Liver (tissue), 9 donors: ENCODE data around the gene VAC14. TPM values are rescaled to one million over a fixed set of nuclear protein-coding genes. Genes with fewer than 3 reads are reported as not detected.

ENCODE experiments used
- DNase-seq: peaks from one replicate; pipeline ENCODE4 v3.0.0-alpha.2; 2017; ENCODE audit warnings: low spot score
- H3K27ac ChIP-seq, 2 donors: one replicate each; pipeline ENCODE4 v1.7.0; 2013; ENCODE audit warnings: inconsistent platforms in 2 of 2, low read length in 2 of 2, control low read depth in 1 of 2, low read depth in 1 of 2, mild to moderate bottlenecking in 1 of 2
- H3K27me3 ChIP-seq, 4 donors: one replicate each; pipeline versions ENCODE4 v1.6.1 to v1.7.0; 2013; ENCODE audit warnings: low read length in 3 of 4, inconsistent platforms in 1 of 4, mild to moderate bottlenecking in 1 of 4, moderate library complexity in 1 of 4; ENCODE audit not compliant: control insufficient read depth in 4 of 4, insufficient read depth in 4 of 4
- H3K36me3 ChIP-seq, 4 donors: one replicate each; pipeline versions ENCODE4 v1.6.1 to v1.7.0; 2013; ENCODE audit warnings: low read length in 3 of 4, mild to moderate bottlenecking in 3 of 4, low read depth in 1 of 4, moderate library complexity in 1 of 4; ENCODE audit not compliant: control insufficient read depth in 4 of 4, insufficient read depth in 3 of 4
- H3K4me1 ChIP-seq, 4 donors: one replicate each; pipeline versions ENCODE4 v1.6.1 to v1.7.0; 2013; ENCODE audit warnings: low read length in 3 of 4, mild to moderate bottlenecking in 3 of 4, moderate library complexity in 1 of 4; ENCODE audit not compliant: control insufficient read depth in 4 of 4, insufficient read depth in 4 of 4
- H3K4me3 ChIP-seq, 3 donors: one replicate each; pipeline versions ENCODE4 v1.6.1 to v1.7.0; 2013; ENCODE audit warnings: low read length in 3 of 3, control low read depth in 1 of 3, low read depth in 1 of 3, mild to moderate bottlenecking in 1 of 3
- H3K9ac ChIP-seq, 2 donors: one replicate each; pipeline ENCODE4 v1.7.0; 2013; ENCODE audit warnings: low read length in 2 of 2, mild to moderate bottlenecking in 2 of 2, moderate library complexity in 2 of 2, control low read depth in 1 of 2, low read depth in 1 of 2
- H3K9me3 ChIP-seq, 4 donors: one replicate each; pipeline versions ENCODE4 v1.6.1 to v1.7.0; 2013; ENCODE audit warnings: low read length in 3 of 4; ENCODE audit not compliant: control insufficient read depth in 4 of 4
- ATF3 ChIP-seq: IDR thresholded peaks from 2 replicates; pipeline ENCODE4 v1.6.1; 2016; ENCODE audit warnings: antibody characterized with exemption
- CTCF ChIP-seq: fragments of 150-350 bp; IDR thresholded peaks from 2 replicates; pipeline ENCODE4 v1.5.1; 2017; ENCODE audit warnings: improper control_type of control experiment, low read depth, low read length; ENCODE audit not compliant: missing input control
- EGR1 ChIP-seq, 2 donors: IDR thresholded peaks; 2 replicates each; pipeline ENCODE4 v1.6.1; 2016 to 2018; ENCODE audit warnings: antibody characterized with exemption in 2 of 2, low read depth in 2 of 2
- FOXA2 ChIP-seq: IDR thresholded peaks from 2 replicates; pipeline ENCODE4 v1.6.1; 2016; ENCODE audit warnings: antibody characterized with exemption
- GABPA ChIP-seq, 2 donors: IDR thresholded peaks in 1 of 2; conservative IDR thresholded peaks in 1 of 2; 2 replicates each; pipeline ENCODE4 v1.6.1; 2016; ENCODE audit warnings: antibody characterized with exemption in 2 of 2, mild to moderate bottlenecking in 1 of 2, moderate library complexity in 1 of 2
- HNF4A ChIP-seq, 2 donors: conservative IDR thresholded peaks; 2 replicates each; pipeline ENCODE4 v1.6.1; 2016; ENCODE audit warnings: antibody characterized with exemption in 2 of 2, mild to moderate bottlenecking in 2 of 2
- HNF4G ChIP-seq: IDR thresholded peaks from 2 replicates; pipeline ENCODE4 v1.6.1; 2016; ENCODE audit warnings: antibody characterized with exemption
- JUND ChIP-seq, 2 donors: IDR thresholded peaks; 2 replicates each; pipeline ENCODE4 v1.6.1; 2016; ENCODE audit warnings: antibody characterized with exemption in 2 of 2
- NR2F2 ChIP-seq: IDR thresholded peaks from 2 replicates; pipeline ENCODE4 v1.6.1; 2016; ENCODE audit warnings: antibody characterized with exemption
- RAD21 ChIP-seq, 2 donors: IDR thresholded peaks; 2 replicates each; pipeline ENCODE4 v1.6.1; 2016; ENCODE audit warnings: antibody characterized with exemption in 2 of 2, mild to moderate bottlenecking in 2 of 2
- REST ChIP-seq: IDR thresholded peaks from 2 replicates; pipeline ENCODE4 v1.6.1; 2016; ENCODE audit warnings: antibody characterized with exemption, mild to moderate bottlenecking
- RXRA ChIP-seq, 2 donors: IDR thresholded peaks; 2 replicates each; pipeline ENCODE4 v1.6.1; 2017 to 2018; ENCODE audit warnings: antibody characterized with exemption in 2 of 2, mild to moderate bottlenecking in 1 of 2
- SP1 ChIP-seq: IDR thresholded peaks from 2 replicates; pipeline ENCODE4 v1.6.1; 2018; ENCODE audit warnings: antibody characterized with exemption, mild to moderate bottlenecking
- TAF1 ChIP-seq: conservative IDR thresholded peaks from 2 replicates; pipeline ENCODE4 v1.6.1; 2016; ENCODE audit warnings: antibody characterized with exemption, mild to moderate bottlenecking
- YY1 ChIP-seq: IDR thresholded peaks from 2 replicates; pipeline ENCODE4 v1.6.1; 2016; ENCODE audit warnings: antibody characterized with exemption, mild to moderate bottlenecking
- WGBS: extraction: QIAGEN DNeasy Blood & Tissue Kit; methylation state at CpG from one replicate; pipeline ENCODE4 v1.1.7; 2013; 5-methylcytosine and 5-hydroxymethylcytosine counted together
- polyA plus RNA-seq, 2 donors: library from polyadenylated mRNA; stranded (reverse) in 1 of 2; unstranded in 1 of 2; fragments of 200-250 nt in 1 of 2; fragments of >200 nt in 1 of 2; fragmentation: Nextera tagmentation in 1 of 2; extraction: Ambion mirVana in 1 of 2; gene quantifications; one replicate each; pipeline versions ENCODE4 v1.2.1 to v1.2.3, GENCODE V29; 2013 to 2015
- total RNA-seq, 2 donors: library from RNA; depleted of rRNA; stranded (reverse); fragments of >200 nt; gene quantifications; one replicate each; pipeline ENCODE4 v1.2.3, GENCODE V29; 2014
- donor health status: healthy.
- donor health status: healthy.
- donor health status: healthy.
- donor health status: healthy.
- donor health status: healthy.

VAC14 gene
- total and polyA plus RNA-seq, 4 donors: 16.7 to 29.8 (median 20.5) TPM

- peak overlapping the region; percentile 96 to 97 for H3K27ac ChIP-seq
- H3K4me3 ChIP-seq: no peak overlapping the region
- H3K9me3 ChIP-seq: no peaks in the 10 kb centered on the region
- H3K4me1 ChIP-seq: peaks cover 62 to 91% (median 76%) of the 10 kb centered on the region in 4 donors
- TF ChIP-seq RAD21 (IDR thresholded peaks at IDR 0.05): no peak
- TF ChIP-seq RXRA (IDR thresholded peaks at IDR 0.05): no peak
- TF ChIP-seq HNF4G: no peak
- no peak for TF ChIP-seq EGR1 (IDR thresholded peaks at IDR 0.05; ENCODE audit: low read depth in 2 of 2)
- TF ChIP-seq NR2F2: no peak
- TF ChIP-seq CTCF: no peak
- no peak for TF ChIP-seq REST
- no peak for TF ChIP-seq GABPA (IDR thresholded peaks at IDR 0.05 in 1 of 2, conservative IDR thresholded peaks at IDR 0.05 in 1 of 2)
- no peak for TF ChIP-seq JUND (IDR thresholded peaks at IDR 0.05)
- TF ChIP-seq SP1: no peak
- no peak for TF ChIP-seq TAF1
- no peak for TF ChIP-seq FOXA2
- peaks cover 0 to 2% (median 0%) of the 10 kb centered on the region in 4 donors for H3K36me3 ChIP-seq
- H3K9ac ChIP-seq: no peak overlapping the region
- H3K27me3 ChIP-seq: no peaks in the 10 kb centered on the region
- no peak for DNase-seq
- 88% methylated on average over 16 of the region's 16 CpGs for WGBS
These were observed 51.0 kb downstream of the VAC14 start for GRCh38 chr16:70749681-70750601.

- Histone ChIP-seq H3K4me3 (no peak overlapping the region), H3K4me1 (peaks cover 67 to 97% (median 82%) of the 10 kb centered on the region in 4 donors), H3K36me3 (peaks cover 0 to 2% (median 0%) of the 10 kb centered on the region in 4 donors), H3K9ac (no peak overlapping the region), H3K27ac (peak overlapping the region; percentile 96 to 97), H3K27me3 (no peaks in the 10 kb centered on the region), H3K9me3 (no peaks in the 10 kb centered on the region)
- TF ChIP-seq SP1: peak; percentile 17
- TF ChIP-seq HNF4A (conservative IDR thresholded peaks at IDR 0.05): peak in 1 of 2 donors; percentile 44
- TF ChIP-seq GABPA (IDR thresholded peaks at IDR 0.05 in 1 of 2, conservative IDR thresholded peaks at IDR 0.05 in 1 of 2): peak in 1 of 2 donors; percentile 26
- TF ChIP-seq RXRA (IDR thresholded peaks at IDR 0.05): peak in 1 of 2 donors; percentile 70
- TF ChIP-seq FOXA2: peak; percentile 21
- no peak for TF ChIP-seq REST
- peak; percentile 26 for TF ChIP-seq YY1
- TF ChIP-seq JUND (IDR thresholded peaks at IDR 0.05): peak in 1 of 2 donors; percentile 37
- TF ChIP-seq ATF3: no peak
- WGBS: 71% methylated on average over 9 of the region's 9 CpGs
- DNase-seq: no peak
These were observed 51.8 kb downstream of the VAC14 start for GRCh38 chr16:70749006-70749678.
